B cell (primary cell): Measurements from ENCODE around the gene SCARF1. TPM values are rescaled to one million over a fixed set of nuclear protein-coding genes. Genes with fewer than 3 reads are reported as not detected.

ENCODE experiments used
- polyA plus RNA-seq: library from polyadenylated mRNA; depleted of rRNA; stranded (reverse); fragments of >200 nt; gene quantifications from 2 replicates; pipeline ENCODE4 v1.2.3, GENCODE V29; 2012
- small RNA-seq: library from RNA; depleted of rRNA; stranded (forward); fragments of <200 nt; gene quantifications from one replicate; pipeline ENCODE3, GENCODE V24; 2012; ENCODE audit warnings: low replicate concordance, low read depth; ENCODE audit not compliant: insufficient read length
- total RNA-seq, 2 donors: library from RNA; stranded (reverse); fragments of 120-200 nt in 1 of 2; gene quantifications; 1 replicate in 1 of 2; 2 replicates in 1 of 2; pipeline versions ENCODE4 v1.2.3 to v1.2.4, GENCODE V29; 2013 to 2022

The SCARF1 gene
- total and polyA plus RNA-seq, 2 donors (not counting 1 experiment from before 2014, with no cell fraction given), result 0.54 to 3.7 TPM

Small RNA genes lying within 50 kb of the gene (small RNA-seq; reads per million reads assigned to genes)
- gene RN7SL105P, result not detected

Other genes starting within 250 kb of the SCARF1 start
- 149 and 151 TPM in 2 replicates for gene YWHAE, start 245.5 kb downstream of the SCARF1 start, total RNA-seq
- gene YWHAE, start 245.5 kb downstream of the SCARF1 start, polyA plus RNA-seq, result 54.3 and 106 TPM in 2 replicates
- gene CRK, start 189.5 kb downstream of the SCARF1 start, total RNA-seq, result 31.9 and 36.4 TPM in 2 replicates
- 8.2 and 9.3 TPM in 2 replicates for gene CRK, start 189.5 kb downstream of the SCARF1 start, polyA plus RNA-seq
- 81.7 and 111 TPM in 2 replicates for gene MYO1C, start 153.0 kb downstream of the SCARF1 start, total RNA-seq
- gene MYO1C, start 153.0 kb downstream of the SCARF1 start, polyA plus RNA-seq, result 54.7 and 128 TPM in 2 replicates
- gene INPP5K, start 129.1 kb downstream of the SCARF1 start, total RNA-seq, result 76.7 and 77.9 TPM in 2 replicates
- gene INPP5K, start 129.1 kb downstream of the SCARF1 start, polyA plus RNA-seq, result 53.8 and 69.6 TPM in 2 replicates
- gene PITPNA, start 82.9 kb downstream of the SCARF1 start, total RNA-seq, result 89.3 and 90.9 TPM in 2 replicates
- gene PITPNA, start 82.9 kb downstream of the SCARF1 start, polyA plus RNA-seq, result 25.7 and 27.2 TPM in 2 replicates
- gene SLC43A2, start 16.9 kb downstream of the SCARF1 start, total RNA-seq, result 204 and 222 TPM in 2 replicates
- gene SLC43A2, start 16.9 kb downstream of the SCARF1 start, polyA plus RNA-seq, result 26.2 and 34.1 TPM in 2 replicates
- 7.0 and 9.4 TPM in 2 replicates for gene RILP, start 4.1 kb upstream of the SCARF1 start, total RNA-seq
- gene RILP, start 4.1 kb upstream of the SCARF1 start, polyA plus RNA-seq, result 1.1 and 2.0 TPM in 2 replicates
- 418 and 423 TPM in 2 replicates for gene PRPF8, start 39.1 kb upstream of the SCARF1 start, total RNA-seq
- gene PRPF8, start 39.1 kb upstream of the SCARF1 start, polyA plus RNA-seq, result 174 and 177 TPM in 2 replicates
- gene TLCD2, start 64.6 kb upstream of the SCARF1 start, total RNA-seq, result not detected in 2 replicates
- gene TLCD2, start 64.6 kb upstream of the SCARF1 start, polyA plus RNA-seq, result 0.03 and 0.10 TPM in 2 replicates
- gene WDR81, start 79.0 kb upstream of the SCARF1 start, total RNA-seq, result 102 and 105 TPM in 2 replicates
- gene WDR81, start 79.0 kb upstream of the SCARF1 start, polyA plus RNA-seq, result 48.8 and 52.7 TPM in 2 replicates
- 2.6 and 3.9 TPM in 2 replicates for gene SERPINF2, start 97.1 kb upstream of the SCARF1 start, total RNA-seq
- gene SERPINF2, start 97.1 kb upstream of the SCARF1 start, polyA plus RNA-seq, result 0.61 and 0.97 TPM in 2 replicates
- gene SERPINF1, start 116.3 kb upstream of the SCARF1 start, total RNA-seq, result 28.7 and 35.5 TPM in 2 replicates
- 6.7 and 11.2 TPM in 2 replicates for gene SERPINF1, start 116.3 kb upstream of the SCARF1 start, polyA plus RNA-seq
- 37.5 and 42.3 TPM in 2 replicates for gene SMYD4, start 184.2 kb upstream of the SCARF1 start, total RNA-seq
- 10.3 and 11.9 TPM in 2 replicates for gene SMYD4, start 184.2 kb upstream of the SCARF1 start, polyA plus RNA-seq
- 74.2 and 94.5 TPM in 2 replicates for gene RPA1, start 184.3 kb upstream of the SCARF1 start, total RNA-seq
- 25.7 and 27.0 TPM in 2 replicates for gene RPA1, start 184.3 kb upstream of the SCARF1 start, polyA plus RNA-seq